MM.1S (cell line): ENCODE measurements around the gene CFAP300.
A peak's percentile ranks its signal among the peaks of the same experiment; 100 is the strongest.

Source experiments
- DNase-seq: peaks from one replicate; pipeline ENCODE4 v3.0.0-alpha.2; 2015
- H2AFZ ChIP-seq: fragments of 300-600 bp; sonication (generic); 2 replicates; pipeline ENCODE4 v1.6.0; 2016; ENCODE audit warnings: antibody characterized with exemption, low read length
- H3F3A ChIP-seq: fragments of 300-600 bp; sonication (generic); 2 replicates; pipeline ENCODE4 v1.6.1; 2016; ENCODE audit warnings: mild to moderate bottlenecking, antibody characterized with exemption, low read length, moderate library complexity, mixed read lengths; ENCODE audit not compliant: insufficient read depth
- H3K27ac ChIP-seq: fragments of 300-600 bp; sonication (generic); 2 replicates; pipeline ENCODE4 v1.5.1; 2016; ENCODE audit warnings: mild to moderate bottlenecking, low read length
- H3K27me3 ChIP-seq: fragments of 300-600 bp; sonication (generic); replicated peaks from 2 replicates; pipeline ENCODE4 v1.6.0; 2016; ENCODE audit warnings: low read length; ENCODE audit not compliant: insufficient read depth
- H3K36me3 ChIP-seq: fragments of 300-600 bp; sonication (generic); replicated peaks from 2 replicates; pipeline ENCODE4 v1.6.1; 2016; ENCODE audit warnings: mild to moderate bottlenecking, low read length, mixed read lengths; ENCODE audit not compliant: insufficient read depth
- H3K4me1 ChIP-seq: fragments of 300-600 bp; sonication (generic); 2 replicates; pipeline ENCODE4 v1.6.1; 2016; ENCODE audit warnings: low read length, mixed read lengths
- H3K4me2 ChIP-seq: fragments of 300-600 bp; sonication (generic); 2 replicates; pipeline ENCODE4 v1.6.0; 2016; ENCODE audit warnings: low read depth, low read length
- H3K4me3 ChIP-seq: fragments of 300-600 bp; sonication (generic); 2 replicates; pipeline ENCODE4 v1.5.1; 2016; ENCODE audit warnings: low read length, mixed read lengths
- H3K79me2 ChIP-seq: fragments of 300-600 bp; sonication (generic); 2 replicates; pipeline ENCODE4 v1.6.1; 2016; ENCODE audit warnings: mixed run types, low read length, mixed read lengths
- H3K9ac ChIP-seq: fragments of 300-600 bp; sonication (generic); 2 replicates; pipeline ENCODE4 v1.6.1; 2016; ENCODE audit warnings: low read length, mixed read lengths
- H3K9me2 ChIP-seq: fragments of 300-600 bp; sonication (generic); replicated peaks from 2 replicates; pipeline ENCODE4 v1.6.1; 2016; ENCODE audit warnings: mild to moderate bottlenecking, low read length, mixed read lengths; ENCODE audit not compliant: insufficient read depth
- H3K9me3 ChIP-seq: fragments of 300-600 bp; sonication (generic); replicated peaks from 2 replicates; pipeline ENCODE4 v1.6.1; 2016; ENCODE audit warnings: mild to moderate bottlenecking, low read length, mixed read lengths; ENCODE audit not compliant: insufficient read depth
- H4K20me1 ChIP-seq: fragments of 300-600 bp; sonication (generic); 2 replicates; pipeline ENCODE4 v1.6.1; 2016; ENCODE audit warnings: mild to moderate bottlenecking, low read length, moderate library complexity, mixed read lengths; ENCODE audit not compliant: insufficient read depth
- EZH2 ChIP-seq: fragments of 300-600 bp; sonication (generic); optimal IDR thresholded peaks from 2 replicates; pipeline ENCODE3; 2017; ENCODE audit warnings: low read depth, mild to moderate bottlenecking, antibody characterized with exemption, low read length, mixed read lengths
- EZH2phosphoT487 ChIP-seq: fragments of 300-600 bp; sonication (generic); IDR thresholded peaks from 2 replicates; pipeline ENCODE4 v1.6.1; 2018; ENCODE audit warnings: antibody characterized with exemption, low read length
- TF ChIP-seq, protein P1 (sequence below): fragments of 300-600 bp; sonication (generic); IDR thresholded peaks from 2 replicates; pipeline ENCODE4 v1.5.1; 2016; ENCODE audit warnings: antibody characterized with exemption, low read length, mixed read lengths

CFAP300 gene

DNA sequence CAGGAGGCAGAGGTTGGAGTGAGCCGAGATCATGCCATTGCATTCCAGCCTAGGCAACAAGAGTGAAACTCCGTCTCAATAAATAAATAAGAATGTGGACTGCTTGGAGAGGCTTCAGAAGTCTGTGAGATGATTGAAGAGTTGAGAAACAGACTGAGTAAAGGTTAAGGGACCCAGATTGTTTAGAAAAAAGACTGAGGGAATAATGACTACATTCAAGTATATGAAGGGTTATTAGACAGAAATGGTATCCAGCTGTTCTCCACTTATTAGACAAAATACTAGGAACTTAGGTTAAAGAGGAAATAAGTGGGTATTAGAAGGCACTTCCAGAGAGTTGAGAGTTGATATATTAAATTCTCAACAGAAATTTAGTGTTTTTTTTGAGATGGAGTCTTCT, 52.5 kb downstream of the CFAP300 start:
- TF ChIP-seq EZH2phosphoT487 (no peak), EZH2 (no peak)
- TF ChIP-seq, protein P1, sequence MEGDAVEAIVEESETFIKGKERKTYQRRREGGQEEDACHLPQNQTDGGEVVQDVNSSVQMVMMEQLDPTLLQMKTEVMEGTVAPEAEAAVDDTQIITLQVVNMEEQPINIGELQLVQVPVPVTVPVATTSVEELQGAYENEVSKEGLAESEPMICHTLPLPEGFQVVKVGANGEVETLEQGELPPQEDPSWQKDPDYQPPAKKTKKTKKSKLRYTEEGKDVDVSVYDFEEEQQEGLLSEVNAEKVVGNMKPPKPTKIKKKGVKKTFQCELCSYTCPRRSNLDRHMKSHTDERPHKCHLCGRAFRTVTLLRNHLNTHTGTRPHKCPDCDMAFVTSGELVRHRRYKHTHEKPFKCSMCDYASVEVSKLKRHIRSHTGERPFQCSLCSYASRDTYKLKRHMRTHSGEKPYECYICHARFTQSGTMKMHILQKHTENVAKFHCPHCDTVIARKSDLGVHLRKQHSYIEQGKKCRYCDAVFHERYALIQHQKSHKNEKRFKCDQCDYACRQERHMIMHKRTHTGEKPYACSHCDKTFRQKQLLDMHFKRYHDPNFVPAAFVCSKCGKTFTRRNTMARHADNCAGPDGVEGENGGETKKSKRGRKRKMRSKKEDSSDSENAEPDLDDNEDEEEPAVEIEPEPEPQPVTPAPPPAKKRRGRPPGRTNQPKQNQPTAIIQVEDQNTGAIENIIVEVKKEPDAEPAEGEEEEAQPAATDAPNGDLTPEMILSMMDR: no peak
- Histone ChIP-seq H3K79me2 (no peaks in the 10 kb centered on the region), H3K36me3 (no peaks in the 10 kb centered on the region), H3K9ac (no peak overlapping the region), H3K4me3 (no peak overlapping the region), H3K9me3 (no peaks in the 10 kb centered on the region), H3K4me1 (no peaks in the 10 kb centered on the region), H4K20me1 (no peaks in the 10 kb centered on the region), H3K4me2 (no peak overlapping the region), H3K27me3 (no peaks in the 10 kb centered on the region), H3F3A (no peaks in the 10 kb centered on the region), H2AFZ (no peak overlapping the region), H3K27ac (no peak overlapping the region), H3K9me2 (no peaks in the 10 kb centered on the region)
- no peak for DNase-seq

DNA sequence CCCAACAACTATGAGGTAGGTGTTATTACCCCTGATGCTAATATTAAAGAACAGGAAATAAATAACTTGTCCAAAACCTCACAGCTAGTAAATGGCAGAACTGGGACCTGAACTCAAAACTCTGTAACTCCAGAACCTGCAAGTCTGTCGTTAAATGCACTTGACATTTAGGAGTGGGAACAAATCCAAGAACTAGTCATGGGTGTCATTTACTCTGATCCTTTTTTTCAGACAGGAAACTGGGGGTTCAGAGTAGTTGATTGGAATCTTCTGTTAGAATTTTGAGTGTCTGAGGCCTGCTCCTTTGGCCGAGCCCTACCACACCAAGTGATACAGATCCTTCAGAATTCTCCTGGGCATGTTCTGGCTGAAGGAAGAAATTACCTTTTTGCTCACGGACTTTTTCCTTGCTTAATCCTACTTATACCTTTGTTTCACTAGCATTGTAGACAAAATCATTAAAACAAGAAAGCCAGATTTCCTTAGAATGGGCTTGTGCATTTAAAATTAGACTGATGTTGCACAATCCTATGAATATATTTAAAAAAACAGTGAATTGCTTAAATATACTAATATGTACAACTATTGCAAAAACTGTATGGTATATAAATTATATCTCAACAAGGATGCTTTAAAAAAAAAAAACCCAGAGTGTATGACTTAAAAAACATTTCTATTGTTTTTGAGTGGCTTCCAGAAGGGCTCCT, 61.6 kb downstream of the CFAP300 start:
- no peak overlapping the region for H2AFZ ChIP-seq
- H3K36me3 ChIP-seq: no peaks in the 10 kb centered on the region
- no peaks in the 10 kb centered on the region for H3K4me1 ChIP-seq
- no peaks in the 10 kb centered on the region for H3F3A ChIP-seq
- no peak for DNase-seq
- H3K79me2 ChIP-seq: no peaks in the 10 kb centered on the region
- no peak overlapping the region for H3K4me3 ChIP-seq
- H3K9me2 ChIP-seq: no peaks in the 10 kb centered on the region
- TF ChIP-seq EZH2phosphoT487: no peak
- no peak overlapping the region for H3K4me2 ChIP-seq
- H3K9me3 ChIP-seq: no peaks in the 10 kb centered on the region
- H4K20me1 ChIP-seq: no peaks in the 10 kb centered on the region
- no peak overlapping the region for H3K9ac ChIP-seq
- H3K27me3 ChIP-seq: no peaks in the 10 kb centered on the region
- H3K27ac ChIP-seq: no peak overlapping the region

DNA sequence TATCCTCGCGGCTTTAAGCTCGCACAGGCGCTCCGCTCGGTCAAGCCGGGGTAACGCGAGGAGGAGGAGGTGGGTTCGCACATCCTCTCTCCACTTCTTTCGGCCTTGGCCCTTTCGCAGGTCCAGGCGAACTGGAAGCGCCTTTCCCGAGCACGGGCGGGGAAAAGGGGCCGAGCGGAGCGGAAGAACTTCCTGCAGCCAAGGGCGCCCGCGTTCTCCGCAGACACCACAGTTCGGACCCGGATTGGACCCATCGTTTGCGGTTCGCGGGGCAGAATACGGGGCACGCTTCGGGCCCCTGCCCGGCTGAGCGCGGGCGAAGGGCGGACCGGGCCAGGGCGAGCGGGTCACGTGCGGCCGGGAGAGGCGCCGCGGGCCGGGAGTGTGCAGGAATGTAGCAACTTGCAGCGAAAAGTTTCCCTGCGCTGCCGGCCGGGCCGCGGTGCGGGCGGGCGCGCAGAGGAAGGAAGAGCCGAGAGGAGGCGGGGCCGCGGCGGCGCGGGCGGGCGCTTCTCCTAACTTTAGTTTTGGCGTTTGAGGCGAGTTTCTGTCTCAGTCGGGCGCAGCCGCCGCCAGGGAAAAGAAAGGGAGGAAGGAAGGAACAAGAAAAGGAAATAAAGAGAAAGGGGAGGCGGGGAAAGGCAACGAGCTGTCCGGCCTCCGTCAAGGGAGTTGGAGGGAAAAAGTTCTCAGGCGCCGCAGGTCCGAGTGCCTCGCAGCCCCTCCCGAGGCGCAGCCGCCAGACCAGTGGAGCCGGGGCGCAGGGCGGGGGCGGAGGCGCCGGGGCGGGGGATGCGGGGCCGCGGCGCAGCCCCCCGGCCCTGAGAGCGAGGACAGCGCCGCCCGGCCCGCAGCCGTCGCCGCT, 62.9 kb downstream of the CFAP300 start, which contains the start of gene YAP1:
YAP1 (plus strand) TSS at position 552 of the 865 bp plus-strand sequence. CDS start 402 bp downstream, outside the sequence.
- peak; percentile 83 for DNase-seq
- no peaks in the 10 kb centered on the region for H4K20me1 ChIP-seq
- H2AFZ ChIP-seq: peak within 1 kb of the TSS; percentile 97
- H3K27ac ChIP-seq: no peak within 1 kb of the TSS
- H3K4me1 ChIP-seq: no peaks in the 10 kb centered on the region
- H3K4me2 ChIP-seq: peak within 1 kb of the TSS; percentile 96
- no peaks in the 10 kb centered on the region for H3K79me2 ChIP-seq
- H3K27me3 ChIP-seq: no peaks in the 10 kb centered on the region
- peak within 1 kb of the TSS; percentile 57; the same call in 1 of the 2 replicates for H3K9ac ChIP-seq
- H3K9me3 ChIP-seq: no peaks in the 10 kb centered on the region
- H3K36me3 ChIP-seq: no peaks in the 10 kb centered on the region
- TF ChIP-seq, protein P1: no peak
- TF ChIP-seq EZH2phosphoT487 (no peak), EZH2 (no peak)
- no peaks in the 10 kb centered on the region for H3K9me2 ChIP-seq
- H3F3A ChIP-seq: no peaks in the 10 kb centered on the region
- peak within 1 kb of the TSS; percentile 92 for H3K4me3 ChIP-seq
